HEK293T (cell line): ENCODE data around the gene CRIM1.

Experiments used
- BHLHE40 ChIP-seq: fragments of 450-650 bp; IDR thresholded peaks from 2 replicates; pipeline ENCODE4 v1.6.1; 2016; ENCODE audit warnings: mild to moderate bottlenecking, moderate library complexity, borderline replicate concordance
- LEF1 ChIP-seq: fragments of 450-650 bp; IDR thresholded peaks from 2 replicates; pipeline ENCODE4 v1.6.1; 2017; ENCODE audit warnings: mild to moderate bottlenecking, borderline replicate concordance

DNA sequence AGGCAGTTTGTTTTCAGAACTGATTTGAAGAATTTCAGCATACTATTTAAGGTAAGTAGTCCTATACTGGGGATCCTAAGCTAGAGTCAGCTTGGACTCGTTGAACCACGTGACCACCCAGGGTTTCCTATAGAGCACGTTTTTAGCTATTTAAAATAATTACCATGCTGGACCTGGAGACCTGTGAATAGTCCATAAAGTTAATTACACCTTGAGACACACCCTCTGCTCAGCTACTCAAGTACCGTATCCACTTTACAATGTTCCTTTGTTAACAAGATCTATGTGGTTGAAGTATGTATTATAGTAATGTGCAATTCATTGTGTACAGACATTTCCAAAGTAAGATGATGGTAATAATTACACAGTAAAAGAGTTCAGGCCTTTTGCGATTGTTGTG is 67.6 kb downstream of the CRIM1 start:
- TF ChIP-seq LEF1 (no peak), BHLHE40 (no peak)
